Loucy (cell line): ENCODE data around the gene TYW1.
"Not testable (repeated sequence)": the region's sequence is repeated elsewhere in the genome, so short reads cannot be mapped to it uniquely, and the experiment has no call there.

Source experiments
- H2AFZ ChIP-seq: fragments of 200-600 bp; sonication (generic); 2 replicates; pipeline ENCODE4 v1.6.0; 2016; ENCODE audit warnings: antibody characterized with exemption, mild to moderate bottlenecking, low read length, moderate library complexity
- H3F3A ChIP-seq: fragments of 200-600 bp; 2 replicates; pipeline ENCODE4 v1.6.0; 2016; ENCODE audit warnings: antibody characterized with exemption, low read depth, mild to moderate bottlenecking
- H3K27me3 ChIP-seq: fragments of 200-600 bp; sonication (generic); 2 replicates; pipeline ENCODE4 v1.6.1; 2014; ENCODE audit warnings: low read length, mild to moderate bottlenecking; ENCODE audit not compliant: insufficient read depth, poor library complexity, severe bottlenecking
- H3K36me3 ChIP-seq: fragments of 200-600 bp; sonication (generic); 2 replicates; pipeline ENCODE4 v1.6.1; 2016; ENCODE audit warnings: low read length; ENCODE audit not compliant: insufficient read depth
- H3K4me1 ChIP-seq: fragments of 200-600 bp; sonication (generic); 2 replicates; pipeline ENCODE4 v1.5.1; 2014; ENCODE audit warnings: low read length, mild to moderate bottlenecking; ENCODE audit not compliant: insufficient read depth, poor library complexity, severe bottlenecking
- H3K4me2 ChIP-seq: fragments of 200-600 bp; sonication (generic); 2 replicates; pipeline ENCODE4 v1.6.0; 2014; ENCODE audit warnings: antibody characterized with exemption, low read length, low read depth, mild to moderate bottlenecking; ENCODE audit not compliant: poor library complexity, severe bottlenecking
- H3K4me3 ChIP-seq: fragments of 200-600 bp; sonication (generic); 2 replicates; pipeline ENCODE4 v1.5.1; 2014; ENCODE audit warnings: low read length, mild to moderate bottlenecking, mixed read lengths; ENCODE audit not compliant: poor library complexity, severe bottlenecking
- H3K79me2 ChIP-seq: fragments of 200-600 bp; sonication (generic); 2 replicates; pipeline ENCODE4 v1.6.1; 2014; ENCODE audit warnings: low read length; ENCODE audit not compliant: insufficient read depth
- H3K9ac ChIP-seq: fragments of 200-600 bp; sonication (generic); 2 replicates; pipeline ENCODE4 v1.6.0; 2014; ENCODE audit warnings: mild to moderate bottlenecking, low read depth, low read length, moderate library complexity; ENCODE audit not compliant: poor library complexity, severe bottlenecking
- H3K9me2 ChIP-seq: fragments of 200-600 bp; sonication (generic); replicated peaks from 2 replicates; pipeline ENCODE4 v1.6.1; 2016; ENCODE audit warnings: low read depth, low read length, mixed read lengths
- H3K9me3 ChIP-seq: fragments of 200-600 bp; sonication (generic); 2 replicates; pipeline ENCODE4 v1.6.1; 2014; ENCODE audit warnings: mild to moderate bottlenecking, antibody characterized with exemption, low read length, low read depth; ENCODE audit not compliant: insufficient read depth
- H4K20me1 ChIP-seq: fragments of 200-600 bp; sonication (generic); 2 replicates; pipeline ENCODE4 v1.6.0; 2014; ENCODE audit warnings: antibody characterized with exemption, low read length, mild to moderate bottlenecking; ENCODE audit not compliant: insufficient read depth, poor library complexity, severe bottlenecking
- CTCF ChIP-seq: fragments of 200-600 bp; sonication (generic); conservative IDR thresholded peaks from 2 replicates; pipeline ENCODE4 v1.5.1; 2014; ENCODE audit warnings: mild to moderate bottlenecking, antibody characterized with exemption, low read length

TYW1 gene

GRCh38 chr7:67149131-67149530 lies 152.5 kb downstream of the TYW1 start:
- H3K4me1 ChIP-seq, H3F3A ChIP-seq, H3K9me2 ChIP-seq, H3K36me3 ChIP-seq, H3K9ac ChIP-seq, H4K20me1 ChIP-seq, H3K9me3 ChIP-seq, H3K27me3 ChIP-seq, H3K4me2 ChIP-seq, H3K4me3 ChIP-seq, H2AFZ ChIP-seq, H3K79me2 ChIP-seq: not testable (repeated sequence)

GRCh38 chr7:67154374-67154773 lies 157.7 kb downstream of the TYW1 start:
- H2AFZ ChIP-seq, H3F3A ChIP-seq, H3K9me3 ChIP-seq, H3K36me3 ChIP-seq, H3K4me1 ChIP-seq, H4K20me1 ChIP-seq, H3K9ac ChIP-seq, H3K4me2 ChIP-seq, H3K79me2 ChIP-seq, H3K27me3 ChIP-seq, H3K9me2 ChIP-seq, H3K4me3 ChIP-seq: not testable (repeated sequence)

- H3K9ac ChIP-seq = not testable (repeated sequence)
Measured at GRCh38 chr7:67156064-67156463, 159.4 kb downstream of the TYW1 start.

GRCh38 chr7:67163285-67163684 lies 166.7 kb downstream of the TYW1 start:
- H3K36me3 ChIP-seq, H3K79me2 ChIP-seq, H4K20me1 ChIP-seq, H3K9me3 ChIP-seq, H2AFZ ChIP-seq, H3K9ac ChIP-seq, H3K27me3 ChIP-seq, H3F3A ChIP-seq, H3K9me2 ChIP-seq: not testable (repeated sequence)
- H3K4me1 ChIP-seq = peaks cover 13% of the 10 kb centered on the region
- H3K4me3 ChIP-seq = peak overlapping the region; percentile 43
- H3K4me2 ChIP-seq = peak overlapping the region; percentile 65

More at GRCh38 chr7:67156064-67156463, 159.4 kb downstream of the TYW1 start:
- H3K4me1 ChIP-seq, H3K79me2 ChIP-seq, H3K9me3 ChIP-seq, H4K20me1 ChIP-seq, H3K4me3 ChIP-seq, H3K36me3 ChIP-seq, H2AFZ ChIP-seq, H3K27me3 ChIP-seq, H3K4me2 ChIP-seq, H3F3A ChIP-seq, H3K9me2 ChIP-seq: not testable (repeated sequence)

GRCh38 chr7:67171151-67171550 lies 174.5 kb downstream of the TYW1 start:
- H3F3A ChIP-seq, H3K4me3 ChIP-seq, H3K27me3 ChIP-seq, H3K79me2 ChIP-seq, H3K9me2 ChIP-seq, H3K9me3 ChIP-seq, H3K4me2 ChIP-seq, H4K20me1 ChIP-seq, H3K9ac ChIP-seq, H3K4me1 ChIP-seq, H2AFZ ChIP-seq, H3K36me3 ChIP-seq: not testable (repeated sequence)

GRCh38 chr7:67176730-67177129 lies 180.1 kb downstream of the TYW1 start:
- H3K9me2 ChIP-seq, H4K20me1 ChIP-seq, H3K9me3 ChIP-seq, H3K4me1 ChIP-seq, H2AFZ ChIP-seq, H3K79me2 ChIP-seq, H3K4me3 ChIP-seq, H3F3A ChIP-seq, H3K4me2 ChIP-seq, H3K36me3 ChIP-seq, H3K27me3 ChIP-seq, H3K9ac ChIP-seq: not testable (repeated sequence)
- TF ChIP-seq CTCF = peak; percentile 29; the same call in 1 of the 2 replicates

- not testable (repeated sequence) for H4K20me1 ChIP-seq, H3F3A ChIP-seq, H3K9me3 ChIP-seq, H3K27me3 ChIP-seq, H2AFZ ChIP-seq, H3K4me1 ChIP-seq, H3K79me2 ChIP-seq, H3K9ac ChIP-seq, H3K9me2 ChIP-seq, H3K4me3 ChIP-seq, H3K36me3 ChIP-seq, H3K4me2 ChIP-seq
Measured at GRCh38 chr7:67178915-67179688, 182.5 kb downstream of the TYW1 start.
